ENCODE data around the gene RBMS3. TPM values are rescaled to one million over a fixed set of nuclear protein-coding genes. Genes with fewer than 3 reads are reported as not detected.
"Not testable (repeated sequence)": the region's sequence is repeated elsewhere in the genome, so short reads cannot be mapped to it uniquely, and the experiment has no call there.

Gene RBMS3
- total RNA-seq, 1 donor: 2.1 TPM

- no peak overlapping the region for H3K4me3 ChIP-seq (ENCODE audit: low read length)
Observed at GRCh38 chr3:29653680-29654079, 372.8 kb downstream of the RBMS3 start.

GRCh38 chr3:29655015-29655747 lies 374.3 kb downstream of the RBMS3 start:
- Histone ChIP-seq H3K27me3 (ENCODE audit: insufficient read depth, low read length) (no peaks in the 10 kb centered on the region), H3K9me3 (ENCODE audit: low read depth, low read length) (no peaks in the 10 kb centered on the region), H3K4me1 (ENCODE audit: insufficient read depth, low read length) (peaks cover 4% of the 10 kb centered on the region), H3K4me3 (ENCODE audit: low read length) (no peak overlapping the region)

More at GRCh38 chr3:29653680-29654079, 372.8 kb downstream of the RBMS3 start:
- H3K4me1 ChIP-seq (ENCODE audit: insufficient read depth, low read length): peaks cover 4% of the 10 kb centered on the region
- no peaks in the 10 kb centered on the region for H3K27me3 ChIP-seq (ENCODE audit: insufficient read depth, low read length)
- no peaks in the 10 kb centered on the region for H3K9me3 ChIP-seq (ENCODE audit: low read depth, low read length)

DNA sequence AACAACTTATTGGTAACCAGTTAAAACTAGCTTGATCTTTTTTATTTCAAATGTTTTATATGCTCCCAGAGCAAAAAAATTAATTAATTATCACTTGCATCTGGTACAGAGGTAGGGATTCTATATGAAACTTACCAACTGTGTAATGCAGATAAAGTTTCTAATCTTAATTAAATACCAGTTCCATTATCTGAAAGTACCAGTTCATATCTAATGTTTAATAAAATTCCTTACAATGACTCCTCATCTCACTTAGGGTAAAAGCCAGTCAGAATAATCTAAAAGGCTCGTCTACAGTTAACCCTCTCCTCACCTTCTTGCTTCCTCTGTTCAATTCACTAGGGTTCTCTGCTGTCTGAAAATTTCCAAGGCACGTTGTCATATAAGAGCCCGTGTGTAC lies 384.8 kb downstream of the RBMS3 start:
- H3K27me3 ChIP-seq (ENCODE audit: insufficient read depth, low read length): no peaks in the 10 kb centered on the region
- H3K9me3 ChIP-seq (ENCODE audit: low read depth, low read length): no peaks in the 10 kb centered on the region
- no peak overlapping the region for H3K4me3 ChIP-seq (ENCODE audit: low read length)
- H3K4me1 ChIP-seq (ENCODE audit: insufficient read depth, low read length): no peaks in the 10 kb centered on the region

DNA sequence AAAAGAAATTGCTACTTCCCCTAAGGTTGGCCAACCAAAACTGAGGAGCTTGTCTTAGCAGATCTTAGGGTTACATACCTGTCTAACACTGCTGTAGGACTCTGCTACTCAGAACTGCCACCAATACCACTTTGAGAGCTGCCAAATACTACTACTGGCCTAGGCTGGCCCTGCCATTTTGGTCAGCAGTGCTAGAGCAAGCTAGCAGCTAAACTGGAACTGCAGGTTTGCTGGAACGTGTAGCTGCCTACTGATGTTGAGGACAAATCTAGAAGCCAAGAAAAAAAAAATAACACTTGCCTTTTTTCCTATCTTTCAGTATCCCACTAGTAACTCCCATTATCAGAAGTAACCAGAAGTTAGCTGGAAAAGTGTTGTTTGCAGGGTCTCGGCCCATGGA lies 387.4 kb downstream of the RBMS3 start:
- Histone ChIP-seq H3K4me1 (ENCODE audit: insufficient read depth, low read length) (no peaks in the 10 kb centered on the region), H3K27me3 (ENCODE audit: insufficient read depth, low read length) (no peaks in the 10 kb centered on the region), H3K4me3 (ENCODE audit: low read length) (no peak overlapping the region), H3K9me3 (ENCODE audit: low read depth, low read length) (no peaks in the 10 kb centered on the region)

DNA sequence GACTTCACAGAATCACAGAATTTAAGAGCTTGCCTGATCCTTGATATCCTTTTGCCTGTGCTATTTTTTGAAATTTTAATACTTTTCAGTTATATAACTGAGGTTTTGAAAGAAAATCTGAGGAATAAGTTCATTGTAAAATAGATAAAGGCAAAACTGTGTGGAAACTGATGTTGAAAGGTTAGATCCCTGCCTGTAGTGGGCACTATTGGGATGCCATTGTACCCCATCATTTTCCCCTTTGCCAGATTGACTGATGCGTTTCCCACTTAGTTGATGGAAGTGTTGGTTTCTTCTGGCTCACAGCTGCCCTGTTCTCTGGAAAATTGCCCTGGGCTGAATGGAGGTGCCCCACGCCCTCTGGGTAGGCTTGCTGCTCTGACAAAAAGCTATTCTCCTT lies 387.9 kb downstream of the RBMS3 start:
- H3K27me3 ChIP-seq (ENCODE audit: insufficient read depth, low read length): no peaks in the 10 kb centered on the region
- no peaks in the 10 kb centered on the region for H3K4me1 ChIP-seq (ENCODE audit: insufficient read depth, low read length)
- no peaks in the 10 kb centered on the region for H3K9me3 ChIP-seq (ENCODE audit: low read depth, low read length)
- H3K4me3 ChIP-seq (ENCODE audit: low read length): no peak overlapping the region

- not testable (repeated sequence) for H3K4me3 ChIP-seq (ENCODE audit: low read length); H3K27me3 ChIP-seq (ENCODE audit: insufficient read depth, low read length); H3K4me1 ChIP-seq (ENCODE audit: insufficient read depth, low read length); H3K9me3 ChIP-seq (ENCODE audit: low read depth, low read length)
Observed at GRCh38 chr3:29670476-29670875, 389.6 kb downstream of the RBMS3 start.

- Histone ChIP-seq H3K4me1 (ENCODE audit: insufficient read depth, low read length) (no peaks in the 10 kb centered on the region), H3K4me3 (ENCODE audit: low read length) (no peak overlapping the region), H3K27me3 (ENCODE audit: insufficient read depth, low read length) (no peaks in the 10 kb centered on the region), H3K9me3 (ENCODE audit: low read depth, low read length) (no peaks in the 10 kb centered on the region)
Observed at GRCh38 chr3:29677421-29677820, 396.6 kb downstream of the RBMS3 start.

- Histone ChIP-seq H3K4me3 (ENCODE audit: low read length) (no peak overlapping the region), H3K27me3 (ENCODE audit: insufficient read depth, low read length) (no peaks in the 10 kb centered on the region), H3K9me3 (ENCODE audit: low read depth, low read length) (no peaks in the 10 kb centered on the region)
Observed at GRCh38 chr3:29679944-29680343, 399.1 kb downstream of the RBMS3 start.

DNA sequence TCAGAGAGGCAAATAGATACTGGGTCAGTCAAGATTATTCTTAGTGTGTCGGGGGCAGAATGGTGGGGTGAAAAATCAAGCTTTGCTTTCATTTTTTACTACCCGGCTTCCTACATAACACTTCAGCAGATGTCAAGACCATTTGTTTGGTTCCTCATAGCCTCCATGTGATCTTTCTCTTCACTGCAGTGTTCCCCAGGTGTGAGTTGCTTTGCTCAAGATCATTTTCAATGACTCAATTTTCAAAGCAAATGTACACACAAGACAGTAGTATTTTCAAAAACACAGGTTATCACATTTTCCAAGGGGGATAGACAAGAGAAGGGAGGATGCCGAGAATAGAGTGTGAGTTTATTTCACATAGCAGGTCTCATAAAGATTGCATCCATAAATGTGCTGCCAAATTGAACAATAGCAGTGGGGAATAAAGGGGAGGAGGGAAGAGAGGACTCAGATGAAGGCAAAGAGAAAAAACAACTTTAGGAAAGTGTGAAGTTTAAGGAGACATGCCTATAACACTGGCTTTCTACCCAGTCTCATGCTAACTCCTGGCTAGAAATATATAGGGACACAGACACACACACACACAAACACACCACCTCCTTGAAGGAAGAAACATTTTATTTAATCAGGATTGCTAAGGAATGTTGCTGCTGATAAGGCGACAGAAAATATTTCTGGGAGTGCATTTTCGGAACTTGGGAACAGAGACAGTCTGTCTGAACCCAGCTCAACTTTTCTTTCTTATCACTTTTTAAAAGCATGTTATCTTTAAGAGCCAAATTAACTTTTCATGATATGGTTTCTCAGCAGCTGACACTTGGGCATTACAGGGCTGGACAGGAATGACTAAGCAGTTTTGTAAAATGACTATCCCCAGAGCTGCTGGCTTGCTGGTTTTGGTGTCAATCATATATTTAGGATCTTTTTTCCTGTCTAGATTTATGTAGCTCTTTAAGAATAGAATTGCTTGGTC lies 402.4 kb downstream of the RBMS3 start:
- Histone ChIP-seq H3K9me3 (ENCODE audit: low read depth, low read length) (no peaks in the 10 kb centered on the region), H3K4me3 (ENCODE audit: low read length) (no peak overlapping the region), H3K4me1 (ENCODE audit: insufficient read depth, low read length) (no peaks in the 10 kb centered on the region), H3K27me3 (ENCODE audit: insufficient read depth, low read length) (no peaks in the 10 kb centered on the region)

More at GRCh38 chr3:29679944-29680343, 399.1 kb downstream of the RBMS3 start:
- H3K4me1 ChIP-seq (ENCODE audit: insufficient read depth, low read length): no peaks in the 10 kb centered on the region

- Histone ChIP-seq H3K9me3 (ENCODE audit: low read depth, low read length) (no peaks in the 10 kb centered on the region), H3K27me3 (ENCODE audit: insufficient read depth, low read length) (no peaks in the 10 kb centered on the region), H3K4me3 (ENCODE audit: low read length) (no peak overlapping the region), H3K4me1 (ENCODE audit: insufficient read depth, low read length) (no peaks in the 10 kb centered on the region)
Observed at GRCh38 chr3:29686889-29687592, 406.2 kb downstream of the RBMS3 start.

DNA sequence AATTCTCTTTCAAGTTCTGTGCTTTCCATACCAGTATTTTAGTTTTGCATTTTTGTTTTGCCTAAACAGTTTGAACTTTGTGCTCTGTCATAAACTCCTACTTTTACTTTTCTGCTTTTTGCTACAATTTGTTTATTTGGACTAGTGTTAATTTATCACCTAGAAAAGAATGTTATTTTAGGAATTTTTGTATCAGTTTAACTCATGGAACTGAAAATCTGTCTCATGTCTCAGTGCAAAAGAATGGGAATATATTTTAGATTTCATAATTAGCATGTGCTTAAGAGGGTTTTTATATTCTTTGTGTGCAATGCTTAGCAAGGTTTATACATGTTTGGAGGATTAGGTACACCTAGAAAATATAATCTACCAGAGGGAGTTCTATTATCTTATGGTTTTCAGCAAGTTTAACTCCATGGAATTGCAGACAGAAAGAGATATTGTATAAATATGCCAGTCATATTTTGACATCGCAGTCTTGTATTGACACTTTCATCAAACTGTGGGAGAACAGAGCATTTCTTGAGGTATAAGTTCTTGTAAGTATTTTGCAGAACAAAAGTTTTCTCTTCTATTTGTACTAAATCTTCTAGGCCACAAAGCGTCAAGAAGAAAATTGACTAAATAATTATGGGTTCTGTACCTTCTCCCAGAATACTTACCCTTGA lies 409.9 kb downstream of the RBMS3 start:
- Histone ChIP-seq H3K27me3 (ENCODE audit: insufficient read depth, low read length) (no peaks in the 10 kb centered on the region), H3K9me3 (ENCODE audit: low read depth, low read length) (no peaks in the 10 kb centered on the region), H3K4me3 (ENCODE audit: low read length) (no peak overlapping the region), H3K4me1 (ENCODE audit: insufficient read depth, low read length) (no peaks in the 10 kb centered on the region)

DNA sequence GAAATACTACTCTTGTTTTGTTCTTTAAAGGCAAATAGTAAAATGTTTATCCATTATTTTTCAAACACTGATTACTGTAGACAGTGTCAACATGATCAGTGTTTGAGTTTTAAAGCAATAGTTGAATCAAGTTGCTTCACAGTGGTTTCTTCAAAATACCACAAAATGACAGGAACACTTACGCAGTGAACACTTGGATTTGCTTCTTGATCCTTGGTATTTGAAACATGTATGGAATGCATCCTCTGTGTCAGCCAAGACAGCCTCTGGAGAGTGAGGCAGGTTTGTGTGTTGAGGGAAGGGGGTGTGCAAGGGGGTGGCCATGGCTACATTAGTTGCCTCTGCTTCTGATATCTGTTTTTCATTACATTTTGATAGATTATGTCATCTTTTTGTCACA lies 413.0 kb downstream of the RBMS3 start:
- Histone ChIP-seq H3K4me3 (ENCODE audit: low read length) (no peak overlapping the region), H3K9me3 (ENCODE audit: low read depth, low read length) (no peaks in the 10 kb centered on the region), H3K4me1 (ENCODE audit: insufficient read depth, low read length) (no peaks in the 10 kb centered on the region), H3K27me3 (ENCODE audit: insufficient read depth, low read length) (no peaks in the 10 kb centered on the region)

- H3K4me3 ChIP-seq (ENCODE audit: low read length): no peak overlapping the region
- no peaks in the 10 kb centered on the region for H3K4me1 ChIP-seq (ENCODE audit: insufficient read depth, low read length)
- H3K9me3 ChIP-seq (ENCODE audit: low read depth, low read length): no peaks in the 10 kb centered on the region
- no peaks in the 10 kb centered on the region for H3K27me3 ChIP-seq (ENCODE audit: insufficient read depth, low read length)
Observed at GRCh38 chr3:29694331-29694730, 413.5 kb downstream of the RBMS3 start.

DNA sequence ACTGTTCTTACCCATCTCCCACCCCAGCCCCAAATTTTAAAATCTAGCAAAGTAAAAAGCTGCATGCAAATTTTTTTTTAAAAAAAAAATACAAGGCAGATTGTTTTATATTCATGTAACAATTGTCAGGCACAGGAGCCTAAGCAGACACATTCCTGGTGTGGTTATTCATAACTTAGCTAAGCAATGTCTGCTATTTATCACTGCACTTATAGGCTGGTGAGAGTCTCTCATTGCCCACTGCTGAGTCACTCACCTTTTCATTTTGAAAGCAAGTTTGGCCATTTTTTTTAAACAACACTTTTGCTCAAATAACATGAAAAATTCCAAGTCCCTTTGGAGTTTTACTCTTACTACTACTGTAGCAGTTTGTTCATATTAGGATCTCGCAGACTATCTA lies 413.9 kb downstream of the RBMS3 start:
- Histone ChIP-seq H3K4me1 (ENCODE audit: insufficient read depth, low read length) (no peaks in the 10 kb centered on the region), H3K4me3 (ENCODE audit: low read length) (no peak overlapping the region), H3K27me3 (ENCODE audit: insufficient read depth, low read length) (no peaks in the 10 kb centered on the region), H3K9me3 (ENCODE audit: low read depth, low read length) (no peaks in the 10 kb centered on the region)
